Nephron progenitor cell (in vitro differentiated cells): ENCODE results near the gene MPEG1.

Experiments used
- DNase-seq: peaks from one replicate; pipeline ENCODE4 v3.0.0; 2021
- H3K27ac Mint-ChIP-seq: 2 replicates; pipeline ENCODE4 v1.8.0; 2021; ENCODE audit warnings: mild to moderate bottlenecking, moderate library complexity, mixed read lengths
- H3K27me3 Mint-ChIP-seq: 2 replicates; pipeline ENCODE4 v1.8.0; 2021; ENCODE audit warnings: mild to moderate bottlenecking, low read depth, mixed read lengths; ENCODE audit not compliant: poor library complexity
- H3K36me3 Mint-ChIP-seq: 2 replicates; pipeline ENCODE4 v1.8.0; 2021; ENCODE audit warnings: low read depth, mixed read lengths
- H3K4me1 Mint-ChIP-seq: 2 replicates; pipeline ENCODE4 v1.8.0; 2021; ENCODE audit warnings: mixed read lengths
- H3K4me3 Mint-ChIP-seq: 2 replicates; pipeline ENCODE4 v1.8.0; 2021; ENCODE audit warnings: mild to moderate bottlenecking, moderate library complexity, mixed read lengths
- H3K9me3 Mint-ChIP-seq: 2 replicates; pipeline ENCODE4 v1.8.0; 2021; ENCODE audit warnings: mild to moderate bottlenecking, moderate library complexity, mixed read lengths
- CTCF ChIP-seq: fragments of 200-600 bp; sonication (generic); IDR thresholded peaks from 2 replicates; pipeline ENCODE4 v1.5.0; 2021; ENCODE audit warnings: antibody characterized with exemption

MPEG1 gene

DNA sequence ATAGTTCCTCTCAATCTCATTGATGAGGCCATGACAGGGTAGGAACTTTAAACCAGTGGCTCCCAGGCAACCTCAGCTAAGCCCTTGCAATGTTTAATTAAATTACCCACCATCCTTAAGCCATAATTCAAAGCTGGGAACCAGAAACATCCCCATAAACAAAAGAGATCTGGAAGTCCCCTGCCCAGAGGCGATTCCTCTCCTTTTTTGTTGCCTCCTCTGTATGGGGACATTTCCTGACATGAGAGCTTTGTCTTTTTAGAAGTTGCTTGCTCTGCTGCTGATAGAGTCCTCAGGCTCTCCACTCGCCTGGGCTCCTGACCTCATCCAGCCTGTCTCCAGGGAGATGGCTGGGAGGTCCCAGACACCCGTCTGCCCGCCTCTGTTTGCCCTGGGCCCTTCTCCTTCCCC, 37.6 kb downstream of the MPEG1 start:
- Mint-ChIP-seq H3K27me3 (peaks cover 3% of the 10 kb centered on the region), H3K4me3 (peak overlapping the region; percentile 94), H3K36me3 (peaks cover 27% of the 10 kb centered on the region), H3K4me1 (peaks cover 34% of the 10 kb centered on the region), H3K27ac (peak overlapping the region; percentile 56), H3K9me3 (peaks cover 9% of the 10 kb centered on the region)
- no peak for DNase-seq
- no peak for TF ChIP-seq CTCF

DNA sequence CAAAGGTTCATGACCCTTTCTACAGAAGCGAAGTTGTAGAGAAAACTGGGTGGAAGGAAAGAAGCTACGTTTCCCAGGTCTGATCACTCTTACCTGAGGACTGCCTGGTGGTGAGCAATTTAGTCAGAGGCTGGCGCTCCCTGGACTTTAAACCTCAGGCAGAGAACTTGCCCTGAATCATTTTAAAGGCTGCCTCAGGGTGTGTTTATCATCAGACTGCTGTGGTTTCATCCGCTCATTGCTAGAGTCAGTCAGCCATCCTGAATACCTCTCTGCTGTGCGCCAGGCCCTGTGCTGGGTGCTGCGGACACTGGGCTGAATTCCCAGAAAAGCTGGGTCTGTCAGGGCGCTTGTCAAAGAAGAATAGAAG, 38.1 kb downstream of the MPEG1 start:
- peaks cover 34% of the 10 kb centered on the region for H3K4me1 Mint-ChIP-seq
- no peak for DNase-seq
- H3K9me3 Mint-ChIP-seq: peaks cover 6% of the 10 kb centered on the region
- H3K27me3 Mint-ChIP-seq: peaks cover 3% of the 10 kb centered on the region
- no peak for TF ChIP-seq CTCF
- H3K36me3 Mint-ChIP-seq: peaks cover 23% of the 10 kb centered on the region
- no peak overlapping the region for H3K27ac Mint-ChIP-seq
- peak overlapping the region; percentile 94 for H3K4me3 Mint-ChIP-seq

- H3K4me3 Mint-ChIP-seq: peak overlapping the region; percentile 94
- H3K27ac Mint-ChIP-seq: no peak overlapping the region
- peaks cover 3% of the 10 kb centered on the region for H3K9me3 Mint-ChIP-seq
- H3K27me3 Mint-ChIP-seq: peaks cover 3% of the 10 kb centered on the region
- peaks cover 34% of the 10 kb centered on the region for H3K4me1 Mint-ChIP-seq
- H3K36me3 Mint-ChIP-seq: peaks cover 19% of the 10 kb centered on the region
- peak; percentile 12 for DNase-seq
- no peak for TF ChIP-seq CTCF
Measured at GRCh38 chr11:59173964-59174663, 38.6 kb downstream of the MPEG1 start.

- peak; percentile 72 for DNase-seq
- Mint-ChIP-seq H3K27me3 (peaks cover 3% of the 10 kb centered on the region), H3K4me1 (peaks cover 34% of the 10 kb centered on the region), H3K9me3 (no peaks in the 10 kb centered on the region), H3K36me3 (peaks cover 15% of the 10 kb centered on the region), H3K27ac (peak overlapping the region; percentile 77), H3K4me3 (peak overlapping the region; percentile 94)
- no peak for TF ChIP-seq CTCF
Measured at GRCh38 chr11:59173080-59173963, 39.4 kb downstream of the MPEG1 start.

- Mint-ChIP-seq H3K27ac (no peak overlapping the region), H3K36me3 (peaks cover 8% of the 10 kb centered on the region), H3K4me3 (peak overlapping the region; percentile 94), H3K27me3 (peaks cover 3% of the 10 kb centered on the region), H3K4me1 (peaks cover 34% of the 10 kb centered on the region), H3K9me3 (no peaks in the 10 kb centered on the region)
- DNase-seq: peak; percentile 56
- TF ChIP-seq CTCF: no peak
Measured at GRCh38 chr11:59172345-59173079, 40.2 kb downstream of the MPEG1 start.
